B cell (primary cell): ENCODE data around the gene SPEM3. TPM values are rescaled to one million over a fixed set of nuclear protein-coding genes. Genes with fewer than 3 reads are reported as not detected.

Experiments
- ATAC-seq: fragments of 200-7000 bp; cut with Tn5 transposase; one replicate; pipeline ENCODE4 v1.10.0; 2021; ENCODE audit warnings: low read depth, mild to moderate bottlenecking, moderate number of reproducible peaks, moderate library complexity
- CTCF ChIA-PET: fragments of 350-600 bp; sonication (Branson Sonifier 250); formaldehyde crosslinking; loops from one replicate; lab custom pipeline; 2021; ENCODE audit warnings: antibody characterized with exemption, inconsistent platforms; lab: Charles Lee
- POLR2A ChIA-PET: fragments of 350-600 bp; sonication (Branson Sonifier 250); formaldehyde crosslinking; loops from one replicate; lab custom pipeline; 2021; ENCODE audit warnings: antibody characterized with exemption; lab: Charles Lee
- DNase-seq: peaks from one replicate; pipeline ENCODE4 v3.0.0; 2013
- H2AFZ ChIP-seq: 2 replicates; pipeline ENCODE4 v1.6.1; 2012; ENCODE audit warnings: mild to moderate bottlenecking, low read depth, low read length; ENCODE audit not compliant: insufficient read depth, poor library complexity, severe bottlenecking
- H3K27ac ChIP-seq, 2 donors: 1 replicate in 1 of 2; 2 replicates in 1 of 2; pipeline ENCODE4 v1.5.1; 2012 to 2013; ENCODE audit warnings: low read length in 2 of 2, mild to moderate bottlenecking in 2 of 2, moderate library complexity in 1 of 2
- H3K27me3 ChIP-seq, 4 experiments: fragments of 200-600 bp in 1 of 4; sonication (generic) in 1 of 4; replicated peaks in 1 of 4; 1 replicate in 2 of 4; 2 replicates in 2 of 4; pipeline versions ENCODE4 v1.6.1 to v1.7.0; 2013 to 2016; ENCODE audit warnings: low read length in 3 of 4, mild to moderate bottlenecking in 2 of 4, mixed read lengths in 1 of 4, moderate library complexity in 1 of 4; ENCODE audit not compliant: insufficient read depth in 4 of 4, control insufficient read depth in 3 of 4; ENCODE audit errors: control extremely low read depth in 1 of 4
- H3K36me3 ChIP-seq, 2 experiments: replicated peaks in 1 of 2; 1 replicate in 1 of 2; 2 replicates in 1 of 2; pipeline versions ENCODE4 v1.6.1 to v1.7.1; 2013; ENCODE audit warnings: low read length in 1 of 2; ENCODE audit not compliant: insufficient read depth in 2 of 2, control insufficient read depth in 1 of 2; ENCODE audit errors: control extremely low read depth in 1 of 2, extremely low read depth in 1 of 2
- H3K4me1 ChIP-seq, 2 donors: fragments of 200-600 bp in 1 of 2; sonication (generic) in 1 of 2; 1 replicate in 1 of 2; 2 replicates in 1 of 2; pipeline versions ENCODE4 v1.5.1 to v1.6.1; 2013 to 2017; ENCODE audit warnings: low read length in 2 of 2; ENCODE audit not compliant: control insufficient read depth in 2 of 2, insufficient read depth in 2 of 2
- H3K4me2 ChIP-seq: replicated peaks from 2 replicates; pipeline ENCODE3; 2012; ENCODE audit warnings: mild to moderate bottlenecking, low read depth, low read length; ENCODE audit not compliant: poor library complexity, severe bottlenecking
- H3K4me3 ChIP-seq, 5 experiments: fragments of 200-600 bp in 1 of 5; sonication (generic) in 1 of 5; 1 replicate in 3 of 5; 2 replicates in 2 of 5; pipeline versions ENCODE4 v1.5.1 to v1.7.0; 2011 to 2016; ENCODE audit warnings: low read length in 4 of 5, mild to moderate bottlenecking in 4 of 5, low read depth in 2 of 5, control low read depth in 1 of 5, moderate library complexity in 1 of 5; ENCODE audit not compliant: insufficient read depth in 1 of 5; ENCODE audit errors: control extremely low read depth in 1 of 5, extremely low read depth in 1 of 5
- H3K79me2 ChIP-seq: fragments of 200-600 bp; sonication (generic); one replicate; pipeline ENCODE4 v1.6.0; 2016; ENCODE audit warnings: low read length; ENCODE audit not compliant: control insufficient read depth, insufficient read depth
- H3K9ac ChIP-seq: fragments of 200-600 bp; sonication (generic); 2 replicates; pipeline ENCODE4 v1.6.1; 2017; ENCODE audit warnings: mild to moderate bottlenecking, low read length, moderate library complexity
- H3K9me3 ChIP-seq, 3 donors: one replicate each; pipeline versions ENCODE4 v1.6.1 to v1.7.1; 2013; ENCODE audit warnings: low read length in 2 of 3; ENCODE audit not compliant: control insufficient read depth in 2 of 3, insufficient read depth in 1 of 3; ENCODE audit errors: control extremely low read depth in 1 of 3
- H4K20me1 ChIP-seq: 2 replicates; pipeline ENCODE4 v1.6.0; 2012; ENCODE audit warnings: mild to moderate bottlenecking, low read length; ENCODE audit not compliant: insufficient read depth, control insufficient read depth, poor library complexity, severe bottlenecking
- H3K27ac Mint-ChIP-seq: one replicate; pipeline ENCODE4 v1.8.0; 2021; ENCODE audit warnings: mixed read lengths
- H3K27me3 Mint-ChIP-seq: one replicate; pipeline ENCODE4 v1.8.0; 2021; ENCODE audit warnings: mixed read lengths
- H3K4me1 Mint-ChIP-seq: one replicate; pipeline ENCODE4 v1.8.0; 2021; ENCODE audit warnings: mixed read lengths
- H3K4me3 Mint-ChIP-seq: one replicate; pipeline ENCODE4 v1.8.0; 2021; ENCODE audit warnings: mixed read lengths
- H3K9me3 Mint-ChIP-seq: one replicate; pipeline ENCODE4 v1.8.0; 2022; ENCODE audit warnings: mixed read lengths; ENCODE audit not compliant: insufficient read depth
- CTCF ChIP-seq: fragments of 200-600 bp; IDR thresholded peaks from one replicate; pipeline ENCODE4 v1.8.0; 2022; ENCODE audit warnings: antibody characterized with exemption, mild to moderate bottlenecking
- EZH2 ChIP-seq: IDR thresholded peaks from 2 replicates; pipeline ENCODE4 v1.6.1; 2012; ENCODE audit warnings: borderline replicate concordance, low read depth, mild to moderate bottlenecking, moderate library complexity, low read length; ENCODE audit not compliant: insufficient read depth, poor library complexity, severe bottlenecking
- WGBS: methylation state at CpG from one replicate; pipeline ENCODE4 v1.1.5; 2013; ENCODE audit warnings: missing lambda C conversion rate; ENCODE audit not compliant: insufficient coverage; 5-methylcytosine and 5-hydroxymethylcytosine counted together
- intact Hi-C: fragments of 100-400 bp; cut with micrococcal nuclease; formaldehyde crosslinking; loops from one replicate; pipeline ENCODE4 v1.10.0; 2022
- polyA plus RNA-seq: library from polyadenylated mRNA; depleted of rRNA; stranded (reverse); fragments of >200 nt; gene quantifications from 2 replicates; pipeline ENCODE4 v1.2.3, GENCODE V29; 2012
- total RNA-seq, 2 donors: library from RNA; stranded (reverse); fragments of 120-200 nt in 1 of 2; gene quantifications; 1 replicate in 1 of 2; 2 replicates in 1 of 2; pipeline versions ENCODE4 v1.2.3 to v1.2.4, GENCODE V29; 2013 to 2022

Gene SPEM3
- total and polyA plus RNA-seq, 2 donors (not counting 1 experiment from before 2014, with no cell fraction given), result not detected

GRCh38 chr17:7416323-7416722, 12.3 kb upstream of the SPEM3 start:
- Mint-ChIP-seq H3K9me3 (no peaks in the 10 kb centered on the region), H3K4me1 (no peaks in the 10 kb centered on the region), H3K4me3 (no peak overlapping the region), H3K27me3 (peaks cover 11% of the 10 kb centered on the region), H3K27ac (no peak overlapping the region)
- H3K9ac ChIP-seq, result no peak overlapping the region
- H2AFZ ChIP-seq, result no peak overlapping the region
- no peaks in the 10 kb centered on the region for H3K4me1 ChIP-seq
- DNase-seq (no peak), ATAC-seq (no peak)
- POLR2A ChIA-PET, result no interaction called here
- H3K4me2 ChIP-seq, result no peak overlapping the region
- no peaks in the 10 kb centered on the region for H3K9me3 ChIP-seq
- H3K27me3 ChIP-seq, result no peaks in the 10 kb centered on the region
- CTCF ChIA-PET, result interaction anchor here (1.2 kb wide), 1 partner anchor 60 kb away, joined by 4 read pairs; no protein-coding TSS in a partner anchor
- WGBS, result 80% methylated on average over 4 of the region's 6 CpGs
- H3K36me3 ChIP-seq, result no peaks in the 10 kb centered on the region
- no peak overlapping the region for H3K27ac ChIP-seq
- no peak overlapping the region for H3K4me3 ChIP-seq
- intact Hi-C loops, result no loop called here
- no peaks in the 10 kb centered on the region for H4K20me1 ChIP-seq
- TF ChIP-seq EZH2, result no peak
- no peak for TF ChIP-seq CTCF
- no peaks in the 10 kb centered on the region for H3K79me2 ChIP-seq

GRCh38 chr17:7417056-7417655, 11.5 kb upstream of the SPEM3 start:
- no peaks in the 10 kb centered on the region for H4K20me1 ChIP-seq
- no peaks in the 10 kb centered on the region for H3K4me1 ChIP-seq
- Mint-ChIP-seq H3K27ac (no peak overlapping the region), H3K27me3 (peaks cover 11% of the 10 kb centered on the region), H3K9me3 (no peaks in the 10 kb centered on the region), H3K4me3 (no peak overlapping the region), H3K4me1 (no peaks in the 10 kb centered on the region)
- H3K4me3 ChIP-seq, result no peak overlapping the region
- 97% methylated on average over 41 of the region's 54 CpGs for WGBS
- H3K9me3 ChIP-seq, result no peaks in the 10 kb centered on the region
- H3K27ac ChIP-seq, result no peak overlapping the region
- no peak for TF ChIP-seq CTCF
- no peak for TF ChIP-seq EZH2
- no peak overlapping the region for H3K9ac ChIP-seq
- no peak for ATAC-seq
- no peaks in the 10 kb centered on the region for H3K79me2 ChIP-seq
- H3K27me3 ChIP-seq, result no peaks in the 10 kb centered on the region
- CTCF ChIA-PET, result interaction anchor here (1.2 kb wide), 1 partner anchor 61 kb away, joined by 4 read pairs; no protein-coding TSS in a partner anchor
- POLR2A ChIA-PET, result no interaction called here
- DNase-seq, result no peak
- no peaks in the 10 kb centered on the region for H3K36me3 ChIP-seq
- intact Hi-C loops, result no loop called here
- no peak overlapping the region for H3K4me2 ChIP-seq
- no peak overlapping the region for H2AFZ ChIP-seq
